HepG2 (cell line): ENCODE data around the gene LYPD6. TPM values are rescaled to one million over a fixed set of nuclear protein-coding genes. Genes with fewer than 3 reads are reported as not detected.

ENCODE experiments used
- ATAC-seq: fragments of 200-7000 bp; cut with Tn5 transposase; 3 replicates; pipeline ENCODE4 v1.9.1; 2020; ENCODE audit warnings: mild to moderate bottlenecking, moderate library complexity
- BruUV-seq: library from RNA; stranded (reverse); fragments of 400-500 nt; replicated peaks from 2 replicates; lab custom pipeline; 2021; lab: Mats Ljungman, UMichigan
- CTCF ChIA-PET: fragments of 300-600 bp; formaldehyde crosslinking; extraction: SDS; loops from one replicate; lab custom pipeline; 2021; ENCODE audit warnings: low total read pairs, inconsistent platforms, low intra/inter-chr PET ratio; lab: Yijun Ruan, JAX
- POLR2A ChIA-PET: fragments of 350-600 bp; sonication (Branson Sonifier 250); formaldehyde crosslinking; loops from one replicate; lab custom pipeline; 2020; ENCODE audit warnings: antibody characterized with exemption, inconsistent platforms; lab: Yijun Ruan, JAX
- DNase-seq: peaks from one replicate; pipeline ENCODE4 v3.0.0-alpha.2; 2015; ENCODE audit warnings: low spot score
- FAIRE-seq: peaks from 3 replicates; lab custom pipeline; 2011; peaks lifted over from hg19 to GRCh38; lab: Jason Lieb, UNC
- H2AFZ ChIP-seq: one replicate; pipeline ENCODE4 v1.6.1; 2011; ENCODE audit warnings: low read length, inconsistent platforms
- H3K27ac ChIP-seq: fragments of 300-600 bp; 3 replicates; pipeline ENCODE4 v1.8.0; 2011; ENCODE audit warnings: mixed run types, mild to moderate bottlenecking, mixed read lengths, low read length, inconsistent platforms; ENCODE audit not compliant: insufficient read depth; ENCODE audit errors: extremely low read length
- H3K27me3 ChIP-seq, 2 experiments: fragments of 200-600 bp in 1 of 2; 2 replicates in 1 of 2; 3 replicates in 1 of 2; pipeline versions ENCODE4 v1.6.0 to v1.8.0; 2011; ENCODE audit warnings: low read length in 2 of 2, mild to moderate bottlenecking in 2 of 2, moderate library complexity in 2 of 2, inconsistent platforms in 1 of 2; ENCODE audit not compliant: insufficient read depth in 2 of 2, control insufficient read depth in 1 of 2
- H3K36me3 ChIP-seq, 2 experiments: fragments of 200-600 bp in 1 of 2; replicated peaks in 1 of 2; 2 replicates in 1 of 2; 3 replicates in 1 of 2; pipeline versions ENCODE4 v1.5.1 to v1.8.0; 2011; ENCODE audit warnings: low read length in 2 of 2, inconsistent platforms in 1 of 2; ENCODE audit not compliant: insufficient read depth in 2 of 2, control insufficient read depth in 1 of 2
- H3K4me1 ChIP-seq: 2 replicates; pipeline ENCODE4 v1.5.1; 2012; ENCODE audit warnings: low read length, inconsistent platforms; ENCODE audit not compliant: insufficient read depth
- H3K4me2 ChIP-seq: 2 replicates; pipeline ENCODE4 v1.6.0; 2011; ENCODE audit warnings: low read depth, low read length, inconsistent platforms
- H3K4me3 ChIP-seq, 3 experiments: fragments of 200-600 bp in 1 of 3; sonication (generic), shearing (Covaris generic) in 1 of 3; replicated peaks in 1 of 3; 2 replicates each; pipeline ENCODE4 v1.5.1; 2011 to 2016; ENCODE audit warnings: low read length in 3 of 3, inconsistent platforms in 2 of 3, low read depth in 2 of 3, mild to moderate bottlenecking in 2 of 3, control low read depth in 1 of 3, mixed read lengths in 1 of 3; ENCODE audit not compliant: insufficient read depth in 1 of 3
- H3K79me2 ChIP-seq: one replicate; pipeline ENCODE4 v1.6.1; 2011; ENCODE audit warnings: low read length, inconsistent platforms; ENCODE audit not compliant: insufficient read depth
- H3K9ac ChIP-seq: 2 replicates; pipeline ENCODE4 v1.6.0; 2011; ENCODE audit warnings: mild to moderate bottlenecking, low read depth, low read length, inconsistent platforms; ENCODE audit not compliant: insufficient read depth
- H3K9me3 ChIP-seq: 2 replicates; pipeline ENCODE4 v1.5.1; 2012; ENCODE audit warnings: mild to moderate bottlenecking, low read length
- H4K20me1 ChIP-seq: 2 replicates; pipeline ENCODE4 v1.6.0; 2011; ENCODE audit warnings: inconsistent platforms, mild to moderate bottlenecking, low read length, moderate library complexity; ENCODE audit not compliant: insufficient read depth
- KDM2A ChIP-seq: sonication (generic); formaldehyde crosslinking; IDR thresholded peaks from 2 replicates; pipeline ENCODE4 v1.4.0; 2020; ENCODE audit warnings: low read depth, missing genetic modification reagents, borderline replicate concordance
- MTA1 ChIP-seq: sonication (generic); formaldehyde crosslinking; IDR thresholded peaks from 2 replicates; pipeline ENCODE4 v1.4.0; 2020; ENCODE audit warnings: missing genetic modification reagents, mild to moderate bottlenecking, borderline replicate concordance
- SIN3B ChIP-seq: fragments of 150-350 bp; IDR thresholded peaks from 2 replicates; pipeline ENCODE4 v1.6.1; 2014; ENCODE audit warnings: low read length
- SMAD1 ChIP-seq: sonication (generic); formaldehyde crosslinking; IDR thresholded peaks from 2 replicates; pipeline ENCODE4 v1.4.0; 2020; ENCODE audit warnings: missing genetic modification reagents, low read depth, mild to moderate bottlenecking, borderline replicate concordance
- U2AF2 ChIP-seq: fragments of 200-400 bp; formaldehyde crosslinking; IDR thresholded peaks from 2 replicates; pipeline ENCODE4 v1.6.1; 2017; ENCODE audit warnings: low read depth, mild to moderate bottlenecking, low read length
- ZNF205 ChIP-seq: IDR thresholded peaks from 2 replicates; pipeline ENCODE4 v1.6.1; 2018; ENCODE audit warnings: missing biosample characterization, missing genetic modification reagents
- ZNF660 ChIP-seq: sonication (generic); formaldehyde crosslinking; IDR thresholded peaks from 2 replicates; pipeline ENCODE4 v1.5.1; 2020; ENCODE audit warnings: mild to moderate bottlenecking, low read depth, missing genetic modification reagents, borderline replicate concordance
- ZNF713 ChIP-seq: sonication (generic); formaldehyde crosslinking; IDR thresholded peaks from 2 replicates; pipeline ENCODE4 v1.4.0; 2020; ENCODE audit warnings: mild to moderate bottlenecking, missing genetic modification reagents
- WGBS: methylation state at CpG from one replicate; pipeline ENCODE4 v1.1.6; 2017; ENCODE audit warnings: low lambda C conversion rate; 5-methylcytosine and 5-hydroxymethylcytosine counted together
- in situ Hi-C: cut with HindIII; loops from 2 replicates; pipeline ENCODE4 v1.10.0; 2017; ENCODE audit warnings: low pct_unique_long_range_greater_than_20kb; ENCODE audit not compliant: extremely low pct_ligation_motif_present
- intact Hi-C: fragments of 100-400 bp; cut with micrococcal nuclease; formaldehyde crosslinking; loops from one replicate; pipeline ENCODE4 v1.10.0; 2022; ENCODE audit not compliant: unreplicated experiment
- polyA plus RNA-seq, 8 experiments: library from polyadenylated mRNA; depleted of rRNA in 3 of 8; stranded (reverse) in 7 of 8; unstranded in 1 of 8; fragments of >200 nt; fragmentation: Illumina TruSeq in 4 of 8; extraction: Trizol in 4 of 8; gene quantifications; 2 replicates each; pipeline versions ENCODE4 v1.2.1 to v1.2.3, GENCODE V29; 2011 to 2016; ENCODE audit warnings: low read depth in 4 of 8, missing spikeins in 1 of 8, mixed read lengths in 1 of 8; ENCODE audit not compliant: insufficient read depth in 1 of 8
- total RNA-seq, 5 experiments: library from RNA; depleted of rRNA; stranded (reverse); fragments of >200 nt; fragmentation: Illumina TruSeq; extraction: Trizol; gene quantifications; 2 replicates each; pipeline ENCODE4 v1.2.3, GENCODE V29; 2016; ENCODE audit warnings: low read depth in 1 of 5
- TF ChIP-seq, protein P1 (sequence below): sonication (generic); formaldehyde crosslinking; conservative IDR thresholded peaks from 2 replicates; pipeline ENCODE4 v1.4.0; 2020; ENCODE audit warnings: missing genetic modification reagents
- TF ChIP-seq, protein P2 (sequence below): sonication (generic); formaldehyde crosslinking; IDR thresholded peaks from 2 replicates; pipeline ENCODE4 v1.4.0; 2020; ENCODE audit warnings: missing genetic modification reagents, mild to moderate bottlenecking, borderline replicate concordance
- TF ChIP-seq, protein P3 (sequence below): sonication (generic); formaldehyde crosslinking; IDR thresholded peaks from 2 replicates; pipeline ENCODE4 v1.4.0; 2020; ENCODE audit warnings: mild to moderate bottlenecking, missing genetic modification reagents, borderline replicate concordance
- TF ChIP-seq, protein P4 (sequence below): sonication (generic); formaldehyde crosslinking; IDR thresholded peaks from 2 replicates; pipeline ENCODE4 v1.5.0; 2020; ENCODE audit warnings: mild to moderate bottlenecking, missing genetic modification reagents
- TF ChIP-seq, protein P5 (sequence below): sonication (generic); IDR thresholded peaks from 2 replicates; pipeline ENCODE4 v1.6.1; 2016; ENCODE audit warnings: low read depth, borderline replicate concordance

LYPD6 gene
- total and polyA plus RNA-seq, 2 of the 13 experiments (the other 11 are each of a cell fraction or from before 2014, with no cell fraction given), result 0.01 to 0.07 TPM

DNA sequence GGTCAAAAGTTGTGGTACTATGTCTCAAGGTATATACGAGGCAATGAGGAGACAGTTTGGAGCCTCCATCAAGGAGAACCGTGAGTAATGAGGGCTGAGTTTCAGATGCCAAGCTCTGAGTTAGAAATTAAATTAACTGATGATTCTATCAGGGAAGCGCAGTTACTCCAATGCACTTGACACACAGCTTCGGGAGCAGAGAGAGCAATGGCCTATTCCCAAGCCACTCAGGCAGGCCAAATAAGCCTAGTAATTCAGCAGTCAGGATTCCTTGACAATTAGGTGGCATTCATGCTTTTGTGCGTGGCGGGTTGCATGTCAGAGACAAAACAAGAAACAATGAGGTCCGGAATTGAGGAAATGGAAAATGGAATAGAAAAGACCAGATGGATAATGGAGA, 134.0 kb downstream of the LYPD6 start:
- ATAC-seq (no peak), FAIRE-seq (no peak), DNase-seq (no peak)
- H3K4me3 ChIP-seq, result no peak overlapping the region
- H3K27me3 ChIP-seq, result no peaks in the 10 kb centered on the region
- no TSS peak for BruUV-seq
- H3K4me1 ChIP-seq, result no peaks in the 10 kb centered on the region
- no peak overlapping the region for H2AFZ ChIP-seq
- peaks cover 22% of the 10 kb centered on the region for H3K9me3 ChIP-seq
- H3K27ac ChIP-seq, result no peak overlapping the region
- POLR2A ChIA-PET, result no interaction called here
- no peak overlapping the region for H3K9ac ChIP-seq
- no peaks in the 10 kb centered on the region for H4K20me1 ChIP-seq
- 31% methylated on average over 7 of the region's 7 CpGs for WGBS
- intact Hi-C loops (no loop called here), in situ Hi-C loops (no loop called here)
- CTCF ChIA-PET, result no interaction called here
- no peak overlapping the region for H3K4me2 ChIP-seq
- no peaks in the 10 kb centered on the region for H3K79me2 ChIP-seq
- H3K36me3 ChIP-seq, result no peaks in the 10 kb centered on the region
- TF ChIP-seq, protein P1, sequence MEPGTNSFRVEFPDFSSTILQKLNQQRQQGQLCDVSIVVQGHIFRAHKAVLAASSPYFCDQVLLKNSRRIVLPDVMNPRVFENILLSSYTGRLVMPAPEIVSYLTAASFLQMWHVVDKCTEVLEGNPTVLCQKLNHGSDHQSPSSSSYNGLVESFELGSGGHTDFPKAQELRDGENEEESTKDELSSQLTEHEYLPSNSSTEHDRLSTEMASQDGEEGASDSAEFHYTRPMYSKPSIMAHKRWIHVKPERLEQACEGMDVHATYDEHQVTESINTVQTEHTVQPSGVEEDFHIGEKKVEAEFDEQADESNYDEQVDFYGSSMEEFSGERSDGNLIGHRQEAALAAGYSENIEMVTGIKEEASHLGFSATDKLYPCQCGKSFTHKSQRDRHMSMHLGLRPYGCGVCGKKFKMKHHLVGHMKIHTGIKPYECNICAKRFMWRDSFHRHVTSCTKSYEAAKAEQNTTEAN (CRISPR knock-in tag), result no peak
- TF ChIP-seq, protein P2, sequence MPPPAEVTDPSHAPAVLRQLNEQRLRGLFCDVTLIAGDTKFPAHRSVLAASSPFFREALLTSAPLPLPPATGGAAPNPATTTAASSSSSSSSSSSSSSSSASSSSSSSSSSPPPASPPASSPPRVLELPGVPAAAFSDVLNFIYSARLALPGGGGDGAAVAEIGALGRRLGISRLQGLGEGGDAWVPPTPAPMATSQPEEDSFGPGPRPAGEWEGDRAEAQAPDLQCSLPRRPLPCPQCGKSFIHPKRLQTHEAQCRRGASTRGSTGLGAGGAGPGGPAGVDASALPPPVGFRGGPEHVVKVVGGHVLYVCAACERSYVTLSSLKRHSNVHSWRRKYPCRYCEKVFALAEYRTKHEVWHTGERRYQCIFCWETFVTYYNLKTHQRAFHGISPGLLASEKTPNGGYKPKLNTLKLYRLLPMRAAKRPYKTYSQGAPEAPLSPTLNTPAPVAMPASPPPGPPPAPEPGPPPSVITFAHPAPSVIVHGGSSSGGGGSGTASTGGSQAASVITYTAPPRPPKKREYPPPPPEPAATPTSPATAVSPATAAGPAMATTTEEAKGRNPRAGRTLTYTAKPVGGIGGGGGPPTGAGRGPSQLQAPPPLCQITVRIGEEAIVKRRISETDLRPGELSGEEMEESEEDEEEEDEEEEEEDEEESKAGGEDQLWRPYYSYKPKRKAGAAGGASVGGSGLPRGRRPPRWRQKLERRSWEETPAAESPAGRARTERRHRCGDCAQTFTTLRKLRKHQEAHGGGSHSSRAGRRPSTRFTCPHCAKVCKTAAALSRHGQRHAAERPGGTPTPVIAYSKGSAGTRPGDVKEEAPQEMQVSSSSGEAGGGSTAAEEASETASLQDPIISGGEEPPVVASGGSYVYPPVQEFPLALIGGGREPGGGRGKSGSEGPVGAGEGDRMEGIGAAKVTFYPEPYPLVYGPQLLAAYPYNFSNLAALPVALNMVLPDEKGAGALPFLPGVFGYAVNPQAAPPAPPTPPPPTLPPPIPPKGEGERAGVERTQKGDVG, result no peak
- TF ChIP-seq, protein P3, sequence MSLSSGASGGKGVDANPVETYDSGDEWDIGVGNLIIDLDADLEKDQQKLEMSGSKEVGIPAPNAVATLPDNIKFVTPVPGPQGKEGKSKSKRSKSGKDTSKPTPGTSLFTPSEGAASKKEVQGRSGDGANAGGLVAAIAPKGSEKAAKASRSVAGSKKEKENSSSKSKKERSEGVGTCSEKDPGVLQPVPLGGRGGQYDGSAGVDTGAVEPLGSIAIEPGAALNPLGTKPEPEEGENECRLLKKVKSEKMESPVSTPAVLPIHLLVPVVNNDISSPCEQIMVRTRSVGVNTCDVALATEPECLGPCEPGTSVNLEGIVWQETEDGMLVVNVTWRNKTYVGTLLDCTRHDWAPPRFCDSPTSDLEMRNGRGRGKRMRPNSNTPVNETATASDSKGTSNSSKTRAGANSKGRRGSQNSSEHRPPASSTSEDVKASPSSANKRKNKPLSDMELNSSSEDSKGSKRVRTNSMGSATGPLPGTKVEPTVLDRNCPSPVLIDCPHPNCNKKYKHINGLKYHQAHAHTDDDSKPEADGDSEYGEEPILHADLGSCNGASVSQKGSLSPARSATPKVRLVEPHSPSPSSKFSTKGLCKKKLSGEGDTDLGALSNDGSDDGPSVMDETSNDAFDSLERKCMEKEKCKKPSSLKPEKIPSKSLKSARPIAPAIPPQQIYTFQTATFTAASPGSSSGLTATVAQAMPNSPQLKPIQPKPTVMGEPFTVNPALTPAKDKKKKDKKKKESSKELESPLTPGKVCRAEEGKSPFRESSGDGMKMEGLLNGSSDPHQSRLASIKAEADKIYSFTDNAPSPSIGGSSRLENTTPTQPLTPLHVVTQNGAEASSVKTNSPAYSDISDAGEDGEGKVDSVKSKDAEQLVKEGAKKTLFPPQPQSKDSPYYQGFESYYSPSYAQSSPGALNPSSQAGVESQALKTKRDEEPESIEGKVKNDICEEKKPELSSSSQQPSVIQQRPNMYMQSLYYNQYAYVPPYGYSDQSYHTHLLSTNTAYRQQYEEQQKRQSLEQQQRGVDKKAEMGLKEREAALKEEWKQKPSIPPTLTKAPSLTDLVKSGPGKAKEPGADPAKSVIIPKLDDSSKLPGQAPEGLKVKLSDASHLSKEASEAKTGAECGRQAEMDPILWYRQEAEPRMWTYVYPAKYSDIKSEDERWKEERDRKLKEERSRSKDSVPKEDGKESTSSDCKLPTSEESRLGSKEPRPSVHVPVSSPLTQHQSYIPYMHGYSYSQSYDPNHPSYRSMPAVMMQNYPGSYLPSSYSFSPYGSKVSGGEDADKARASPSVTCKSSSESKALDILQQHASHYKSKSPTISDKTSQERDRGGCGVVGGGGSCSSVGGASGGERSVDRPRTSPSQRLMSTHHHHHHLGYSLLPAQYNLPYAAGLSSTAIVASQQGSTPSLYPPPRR (CRISPR knock-in tag), result no peak
- TF ChIP-seq, protein P4, sequence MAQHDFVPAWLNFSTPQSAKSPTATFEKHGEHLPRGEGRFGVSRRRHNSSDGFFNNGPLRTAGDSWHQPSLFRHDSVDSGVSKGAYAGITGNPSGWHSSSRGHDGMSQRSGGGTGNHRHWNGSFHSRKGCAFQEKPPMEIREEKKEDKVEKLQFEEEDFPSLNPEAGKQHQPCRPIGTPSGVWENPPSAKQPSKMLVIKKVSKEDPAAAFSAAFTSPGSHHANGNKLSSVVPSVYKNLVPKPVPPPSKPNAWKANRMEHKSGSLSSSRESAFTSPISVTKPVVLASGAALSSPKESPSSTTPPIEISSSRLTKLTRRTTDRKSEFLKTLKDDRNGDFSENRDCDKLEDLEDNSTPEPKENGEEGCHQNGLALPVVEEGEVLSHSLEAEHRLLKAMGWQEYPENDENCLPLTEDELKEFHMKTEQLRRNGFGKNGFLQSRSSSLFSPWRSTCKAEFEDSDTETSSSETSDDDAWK (CRISPR knock-in tag), result no peak
- TF ChIP-seq U2AF2 (no peak), MTA1 (CRISPR knock-in tag) (no peak), KDM2A (CRISPR knock-in tag) (no peak), SMAD1 (CRISPR knock-in tag) (no peak), ZNF713 (CRISPR knock-in tag) (no peak), SIN3B (no peak), ZNF660 (CRISPR knock-in tag) (no peak), ZNF205 (CRISPR knock-in tag) (no peak)
- TF ChIP-seq, protein P5, sequence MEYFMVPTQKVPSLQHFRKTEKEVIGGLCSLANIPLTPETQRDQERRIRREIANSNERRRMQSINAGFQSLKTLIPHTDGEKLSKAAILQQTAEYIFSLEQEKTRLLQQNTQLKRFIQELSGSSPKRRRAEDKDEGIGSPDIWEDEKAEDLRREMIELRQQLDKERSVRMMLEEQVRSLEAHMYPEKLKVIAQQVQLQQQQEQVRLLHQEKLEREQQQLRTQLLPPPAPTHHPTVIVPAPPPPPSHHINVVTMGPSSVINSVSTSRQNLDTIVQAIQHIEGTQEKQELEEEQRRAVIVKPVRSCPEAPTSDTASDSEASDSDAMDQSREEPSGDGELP, result no peak
